Breast epithelium (tissue), 4 donors: ENCODE results near the gene DHRS3. TPM values are rescaled to one million over a fixed set of nuclear protein-coding genes. Genes with fewer than 3 reads are reported as not detected.

Experiments
- DNase-seq, 2 donors: peaks; one replicate each; pipeline ENCODE4 v3.0.0-alpha.2; 2019; ENCODE audit warnings: low spot score in 2 of 2
- H3K27ac ChIP-seq, 2 donors: fragments of 200-600 bp; sonication (generic) in 1 of 2; one replicate each; pipeline ENCODE4 v1.5.1; 2016 to 2019; ENCODE audit warnings: mild to moderate bottlenecking in 1 of 2
- H3K27me3 ChIP-seq, 2 donors: fragments of 200-600 bp; sonication (generic) in 1 of 2; one replicate each; pipeline versions ENCODE4 v1.5.1 to v1.6.0; 2017 to 2019; ENCODE audit warnings: control low read depth in 1 of 2, mild to moderate bottlenecking in 1 of 2
- H3K36me3 ChIP-seq: fragments of 200-600 bp; one replicate; pipeline ENCODE4 v1.5.1; 2019
- H3K4me1 ChIP-seq, 2 donors: fragments of 200-600 bp; sonication (generic); one replicate each; pipeline ENCODE4 v1.5.1; 2016 to 2019; ENCODE audit warnings: control low read depth in 1 of 2
- H3K4me3 ChIP-seq, 3 donors: fragments of 200-600 bp; sonication (generic); 1 replicate in 2 of 3; 2 replicates in 1 of 3; pipeline ENCODE4 v1.5.1; 2016 to 2019; ENCODE audit warnings: mild to moderate bottlenecking in 3 of 3, moderate library complexity in 2 of 3
- H3K9me3 ChIP-seq, 2 donors: fragments of 200-600 bp; sonication (generic) in 1 of 2; one replicate each; pipeline ENCODE4 v1.5.1; 2016 to 2019; ENCODE audit warnings: control low read depth in 1 of 2
- CTCF ChIP-seq, 3 donors: fragments of 450-650 bp; IDR thresholded peaks; one replicate each; pipeline ENCODE4 v1.5.1; 2016 to 2017; ENCODE audit warnings: antibody characterized with exemption in 3 of 3, mild to moderate bottlenecking in 3 of 3, moderate library complexity in 3 of 3
- POLR2A ChIP-seq: fragments of 450-650 bp; IDR thresholded peaks from one replicate; pipeline ENCODE4 v1.6.1; 2016; ENCODE audit warnings: antibody characterized with exemption, mild to moderate bottlenecking, moderate library complexity
- POLR2AphosphoS5 ChIP-seq, 3 donors: sonication (generic); formaldehyde crosslinking; IDR thresholded peaks; one replicate each; pipeline ENCODE4 v1.6.1; 2017; ENCODE audit warnings: antibody characterized with exemption in 3 of 3
- intact Hi-C: fragments of 100-400 bp; cut with DNase I; formaldehyde crosslinking; loops from one replicate; pipeline ENCODE4 v1.15.1; 2023; ENCODE audit warnings: low total_unique reads
- total RNA-seq, 3 donors: library from RNA; depleted of rRNA; stranded (reverse); fragments of >200 nt; gene quantifications; one replicate each; pipeline ENCODE4 v1.1.0, GENCODE V29; 2016

DHRS3 gene
- total RNA-seq, 3 donors from 2014 or later = 109 to 151 (median 117) TPM

DNA sequence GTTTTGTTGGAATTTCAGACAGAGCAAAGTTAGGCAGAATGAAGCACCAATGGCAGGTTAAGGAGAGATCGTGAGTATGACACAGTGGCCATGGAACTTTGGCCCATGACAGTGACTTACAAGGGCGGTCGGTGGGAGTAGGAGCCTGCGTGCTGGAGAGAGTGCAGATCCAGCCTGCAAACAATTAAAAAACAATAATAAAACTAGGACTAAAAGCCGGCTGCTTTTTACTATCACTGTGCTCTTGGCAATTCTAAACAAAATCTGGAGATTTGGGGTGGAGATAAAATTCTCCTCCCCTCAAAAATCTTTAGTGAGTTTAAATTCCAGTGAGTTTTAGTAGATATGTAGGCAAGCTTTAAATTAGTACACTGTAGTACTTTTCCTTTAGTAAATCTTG is 96.9 kb downstream of the DHRS3 start:
- H3K27me3 ChIP-seq = no peaks in the 10 kb centered on the region
- DNase-seq = no peak
- no peaks in the 10 kb centered on the region for H3K4me1 ChIP-seq
- no peaks in the 10 kb centered on the region for H3K9me3 ChIP-seq
- intact Hi-C loops = no loop called here
- no peak overlapping the region for H3K4me3 ChIP-seq
- TF ChIP-seq POLR2A = no peak
- no peak for TF ChIP-seq CTCF (IDR thresholded peaks at IDR 0.05)
- TF ChIP-seq POLR2AphosphoS5 (IDR thresholded peaks at IDR 0.05) = no peak
- no peaks in the 10 kb centered on the region for H3K36me3 ChIP-seq
- H3K27ac ChIP-seq = no peak overlapping the region

- H3K36me3 ChIP-seq = no peaks in the 10 kb centered on the region
- intact Hi-C loops = no loop called here
- H3K4me3 ChIP-seq = no peak overlapping the region
- no peak for TF ChIP-seq CTCF (IDR thresholded peaks at IDR 0.05)
- TF ChIP-seq POLR2AphosphoS5 (IDR thresholded peaks at IDR 0.05) = no peak
- no peak for TF ChIP-seq POLR2A
- no peaks in the 10 kb centered on the region for H3K4me1 ChIP-seq
- no peak for DNase-seq
- H3K27me3 ChIP-seq = no peaks in the 10 kb centered on the region
- H3K9me3 ChIP-seq = no peaks in the 10 kb centered on the region
- peak overlapping the region in 1 of 2 donors; percentile 64 for H3K27ac ChIP-seq
Observed at GRCh38 chr1:12519693-12520364, 98.2 kb downstream of the DHRS3 start.

DNA sequence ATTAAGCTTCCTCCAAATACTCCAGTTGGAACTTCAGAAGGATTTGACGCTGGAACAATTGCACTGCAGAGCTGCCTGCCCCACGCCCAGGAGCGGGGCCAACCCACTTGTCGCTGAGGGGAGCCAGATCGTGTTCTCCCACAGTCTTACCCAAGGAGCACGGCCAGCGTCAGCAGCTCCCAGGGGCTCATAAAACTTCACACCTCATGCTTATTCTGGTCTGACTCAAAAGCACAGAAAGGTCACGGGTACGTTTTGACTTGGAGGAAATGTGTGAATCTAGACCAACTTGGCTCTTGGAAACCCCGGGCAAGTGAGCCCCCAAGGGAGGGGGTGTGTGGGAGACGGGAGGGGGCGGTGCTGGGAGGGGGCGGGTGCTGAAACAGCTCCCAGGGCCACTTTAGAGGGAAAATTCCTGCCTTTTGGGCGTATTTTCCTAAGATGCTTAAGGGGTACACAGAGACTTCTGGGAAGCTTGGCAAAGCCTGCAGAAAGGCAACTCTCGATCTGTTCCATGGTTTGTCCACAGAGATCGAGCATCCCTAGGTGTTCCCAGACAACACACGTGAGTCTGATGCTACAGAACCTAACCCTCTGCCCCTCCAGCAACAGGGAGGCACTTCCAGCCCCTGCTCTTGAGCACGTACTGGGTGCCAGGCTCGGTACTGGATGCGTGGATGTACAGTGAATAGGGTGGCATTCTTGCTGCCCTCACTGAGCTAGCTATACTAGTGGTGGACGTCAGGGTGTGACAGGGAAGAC is 98.9 kb downstream of the DHRS3 start:
- Histone ChIP-seq H3K4me1 (no peaks in the 10 kb centered on the region), H3K27me3 (no peaks in the 10 kb centered on the region), H3K4me3 (peak overlapping the region in 1 of 3 donors; percentile 17), H3K9me3 (no peaks in the 10 kb centered on the region), H3K36me3 (no peaks in the 10 kb centered on the region), H3K27ac (peak overlapping the region; percentile 8 to 64)
- DNase-seq = no peak
- TF ChIP-seq POLR2A (no peak), POLR2AphosphoS5 (IDR thresholded peaks at IDR 0.05) (peak in 2 of 3 donors; percentile 63 to 66), CTCF (IDR thresholded peaks at IDR 0.05) (no peak)
- intact Hi-C loops = no loop called here

Other genes starting within 250 kb of the DHRS3 start
- gene AADACL4, start 25.9 kb upstream of the DHRS3 start, total RNA-seq = not detected
- under 1 TPM in 1 of 3 donors, not detected in 2; under 0.01 TPM for gene AADACL3, start 97.9 kb upstream of the DHRS3 start, total RNA-seq
- gene CFAP107, start 128.0 kb upstream of the DHRS3 start, total RNA-seq = not detected
- not detected for gene PRAMEF12, start 155.5 kb upstream of the DHRS3 start, total RNA-seq
- gene PRAMEF1, start 173.2 kb upstream of the DHRS3 start, total RNA-seq = not detected
- not detected for gene PRAMEF11, start 213.2 kb upstream of the DHRS3 start, total RNA-seq
- gene HNRNPCL1, start 230.5 kb upstream of the DHRS3 start, total RNA-seq = not detected
- not detected for gene PRAMEF2, start 238.9 kb upstream of the DHRS3 start, total RNA-seq